HG03565 (cell line): Measurements from ENCODE around the gene MAPK6.
A peak's percentile ranks its signal among the peaks of the same experiment; 100 is the strongest.
"Not testable (repeated sequence)": the region's sequence is repeated elsewhere in the genome, so short reads cannot be mapped to it uniquely, and the experiment has no call there.

Source experiments
- ATAC-seq: cut with Tn5 transposase; IDR thresholded peaks from one replicate; pipeline ENCODE4 v1.9.1; 2021; ENCODE audit warnings: mild to moderate bottlenecking, moderate library complexity; ENCODE audit not compliant: unreplicated experiment

MAPK6 gene

DNA sequence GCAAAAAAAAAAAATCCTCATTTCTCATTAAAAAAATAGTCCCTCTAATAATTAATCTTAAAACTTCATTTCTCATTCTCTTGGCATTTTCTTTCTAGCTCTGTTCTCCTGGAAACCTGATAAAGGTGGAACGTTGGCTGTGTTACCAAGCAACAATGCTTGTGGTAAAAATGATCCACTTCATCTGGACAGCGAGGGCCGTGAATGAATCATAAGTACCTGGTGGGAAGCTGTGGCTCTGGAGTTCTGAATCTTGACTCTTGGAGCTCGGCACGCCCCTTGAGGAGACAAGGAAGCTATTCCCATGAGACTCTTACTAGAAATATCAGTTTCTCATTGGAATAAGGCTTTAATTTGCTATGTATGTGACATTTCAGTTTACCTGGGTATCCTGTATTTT lies 61.0 kb downstream of the MAPK6 start:
- no peak for ATAC-seq

DNA sequence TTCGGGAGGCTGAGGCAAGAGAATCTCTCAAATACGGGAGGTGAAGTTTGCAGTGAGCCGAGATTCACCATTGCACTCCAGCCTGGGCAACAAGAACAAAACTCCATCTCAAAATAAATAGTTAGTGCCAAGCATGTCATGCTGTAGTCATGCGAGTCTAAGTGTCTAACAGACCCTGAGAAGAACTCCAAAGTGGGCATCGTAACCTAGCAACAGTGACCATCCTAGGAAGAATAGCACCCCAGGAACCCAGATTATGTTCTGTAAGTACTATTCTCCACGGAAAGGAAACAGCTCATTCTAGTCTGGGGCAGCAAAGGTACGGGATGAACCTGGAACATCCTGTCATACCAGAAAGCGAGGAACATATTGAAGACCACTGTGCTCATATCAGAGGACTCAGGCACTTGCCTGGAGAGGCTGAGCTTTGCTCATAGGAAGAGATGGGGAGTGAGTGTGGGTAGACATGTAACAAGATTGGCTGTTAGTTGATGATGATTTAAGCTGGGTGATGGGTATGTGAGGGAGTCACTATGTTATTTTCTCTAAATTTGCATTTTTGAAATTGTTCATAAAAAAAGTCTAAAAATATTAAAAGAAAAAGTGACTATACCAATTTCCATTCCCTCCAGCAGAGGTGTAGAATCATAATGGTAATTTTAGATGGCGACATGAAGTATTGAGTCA lies 61.8 kb downstream of the MAPK6 start:
- ATAC-seq, result no peak

DNA sequence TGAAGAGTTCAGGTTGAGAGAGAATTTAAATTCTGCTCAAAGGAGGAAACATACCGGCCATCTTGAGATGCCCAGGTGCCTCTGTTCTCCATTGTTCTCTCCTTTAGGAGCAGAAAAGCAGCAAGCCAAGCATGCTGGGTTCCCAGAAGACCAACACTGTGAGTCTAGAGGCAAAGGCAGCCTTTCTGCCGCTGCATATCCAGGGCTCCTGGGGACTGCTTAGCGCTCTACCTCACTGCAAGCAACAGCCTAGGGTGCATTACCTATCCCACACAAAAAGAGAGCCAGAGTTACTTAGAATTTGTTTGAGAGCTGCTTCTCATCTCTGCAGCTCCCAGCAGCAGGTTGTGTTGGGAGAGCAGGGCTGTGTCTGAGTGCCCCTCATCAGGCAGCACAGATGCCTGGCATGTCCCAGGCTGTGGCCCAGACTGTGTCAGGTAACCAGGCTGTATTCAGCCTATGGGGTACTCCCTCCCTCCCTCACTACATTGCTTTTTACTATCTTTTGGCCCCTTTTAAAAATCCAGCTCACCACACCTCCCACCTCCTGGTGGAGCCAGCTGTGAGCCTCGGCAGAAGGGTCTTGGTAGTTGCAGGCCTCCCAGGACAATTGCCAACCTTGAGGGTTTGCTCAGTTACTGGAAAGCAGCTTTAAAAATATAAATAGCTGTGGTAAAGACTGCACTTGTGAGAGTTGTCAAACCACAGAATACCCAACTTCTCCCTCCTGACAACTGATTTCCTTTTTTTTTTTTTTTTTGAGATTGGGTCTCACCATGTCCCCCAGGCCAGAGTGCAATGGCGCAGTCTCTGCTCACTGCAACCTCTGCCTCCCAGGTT lies 63.4 kb downstream of the MAPK6 start:
- peak; percentile 66 for ATAC-seq

DNA sequence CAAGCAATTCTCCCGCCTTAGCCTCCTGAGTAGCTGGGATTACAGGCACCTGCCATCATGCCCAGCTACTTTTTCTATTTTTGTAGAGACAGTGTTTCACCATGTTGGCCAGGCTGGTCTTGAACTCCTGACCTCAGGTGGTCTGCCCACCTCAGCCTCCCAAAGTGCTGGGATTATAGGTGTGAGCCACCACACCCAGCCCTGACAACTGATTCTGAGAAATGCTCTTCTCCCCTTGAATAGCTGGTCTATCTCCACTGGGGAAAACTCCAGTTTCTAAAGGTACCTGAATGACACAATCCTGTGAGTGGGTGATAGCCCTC lies 64.0 kb downstream of the MAPK6 start:
- not testable (repeated sequence) for ATAC-seq

DNA sequence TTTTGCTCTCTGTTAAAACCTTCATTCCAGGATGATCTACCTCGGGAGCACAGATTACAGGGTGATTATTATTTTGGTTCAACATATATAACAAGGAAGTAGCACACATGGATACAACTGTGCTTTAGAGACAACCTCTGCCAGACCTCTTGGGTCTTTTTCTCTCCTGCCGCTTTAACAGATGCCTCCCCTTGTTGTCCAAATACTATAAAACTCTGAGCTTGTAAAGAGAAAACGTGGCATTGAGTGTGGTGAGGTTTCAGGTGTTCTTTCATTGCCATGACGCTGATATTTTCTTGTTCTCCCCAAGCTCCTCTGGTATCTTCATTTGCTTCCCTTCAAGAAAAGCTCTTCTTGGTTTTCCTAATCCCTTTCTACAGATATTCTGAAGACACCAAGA lies 64.6 kb downstream of the MAPK6 start:
- ATAC-seq, result no peak

DNA sequence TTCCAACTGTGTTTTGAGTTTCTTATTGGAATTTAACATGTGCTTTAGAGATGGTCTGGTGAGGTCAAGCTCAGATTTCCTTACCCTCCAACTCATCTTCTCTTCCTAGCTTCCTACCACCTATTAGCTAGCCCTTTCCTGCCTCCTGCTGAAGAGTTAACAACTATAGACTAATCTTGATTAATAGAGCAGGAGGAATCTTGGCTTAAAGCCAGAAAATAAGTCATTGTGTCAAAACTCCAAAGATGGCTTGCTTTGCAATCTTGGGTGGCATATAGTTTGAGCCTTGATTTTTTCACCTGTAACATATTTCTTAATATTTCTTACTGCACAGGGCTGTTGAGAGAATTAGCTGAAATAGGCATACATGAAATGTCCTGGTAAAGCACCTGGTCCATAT lies 66.3 kb downstream of the MAPK6 start:
- no peak for ATAC-seq

DNA sequence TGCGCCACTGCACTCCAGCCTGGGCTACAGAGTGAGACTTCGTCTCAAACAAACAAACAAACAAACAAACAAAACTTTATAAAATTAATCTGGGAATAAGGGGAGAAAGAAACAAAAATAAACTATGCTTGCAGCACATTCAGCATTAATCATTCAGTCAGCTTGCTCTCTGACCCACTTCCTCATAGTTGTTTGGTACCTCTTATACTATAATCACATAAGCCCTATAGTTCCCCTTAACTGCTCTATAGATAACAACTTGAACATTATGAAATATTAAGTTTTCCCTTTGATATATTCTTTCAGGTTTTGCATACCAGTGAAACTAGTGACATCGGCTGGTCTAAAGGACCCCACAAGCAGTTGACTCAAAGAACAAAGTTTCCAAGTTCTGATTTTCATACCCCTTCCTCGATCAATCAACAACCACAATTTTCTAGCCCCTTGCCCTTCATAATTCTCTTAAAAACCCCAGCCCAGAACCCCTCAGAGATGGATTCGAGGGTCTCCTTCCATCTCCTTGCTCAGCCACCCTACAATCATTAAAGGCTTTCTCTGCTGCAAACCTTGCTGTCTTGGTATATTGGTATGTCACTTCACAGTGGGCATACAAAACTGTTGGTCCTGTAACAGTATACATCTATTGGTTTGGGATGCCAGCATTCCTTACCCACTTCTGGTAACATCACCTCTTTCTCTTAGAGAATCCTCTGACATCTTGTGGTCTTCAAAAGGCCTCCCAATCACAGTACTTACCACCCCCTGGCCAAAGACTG lies 67.2 kb downstream of the MAPK6 start:
- ATAC-seq, result no peak

DNA sequence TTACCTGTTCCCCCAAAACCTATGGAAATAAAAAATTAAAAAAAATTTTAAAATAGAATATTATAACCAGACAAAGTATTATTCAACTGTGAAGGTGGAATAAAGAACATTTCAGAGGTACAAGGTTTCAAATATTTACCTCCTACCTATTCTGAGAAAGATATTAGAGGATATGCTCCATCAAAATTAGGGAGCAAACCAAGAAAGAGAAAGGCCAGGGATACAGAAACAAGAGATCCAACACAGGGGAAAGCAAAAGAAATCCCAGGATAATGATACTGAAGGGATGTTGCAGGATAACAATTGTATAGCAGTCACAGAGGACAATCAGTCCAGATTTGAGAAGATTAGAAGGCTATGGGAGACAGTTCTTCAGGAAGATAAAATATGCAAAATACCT lies 71.2 kb downstream of the MAPK6 start:
- ATAC-seq, result no peak

DNA sequence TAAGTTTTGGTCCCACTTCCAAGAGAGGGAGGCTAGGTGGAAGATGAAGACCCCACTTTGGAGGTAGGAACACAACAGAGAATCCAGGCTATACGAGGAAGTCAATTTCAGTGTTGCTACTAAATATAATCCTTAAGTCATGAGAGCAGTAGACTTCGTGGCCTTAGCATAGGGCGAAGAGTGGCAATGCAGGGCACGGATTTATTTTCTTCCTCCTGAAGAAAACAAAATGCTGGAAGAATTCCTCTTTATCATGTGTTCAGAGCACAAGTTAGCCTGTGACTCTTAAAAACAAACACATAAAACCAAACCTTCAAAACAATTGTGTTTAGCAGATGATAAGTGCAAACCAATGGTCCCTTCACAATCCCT lies 74.1 kb downstream of the MAPK6 start:
- ATAC-seq, result no peak

DNA sequence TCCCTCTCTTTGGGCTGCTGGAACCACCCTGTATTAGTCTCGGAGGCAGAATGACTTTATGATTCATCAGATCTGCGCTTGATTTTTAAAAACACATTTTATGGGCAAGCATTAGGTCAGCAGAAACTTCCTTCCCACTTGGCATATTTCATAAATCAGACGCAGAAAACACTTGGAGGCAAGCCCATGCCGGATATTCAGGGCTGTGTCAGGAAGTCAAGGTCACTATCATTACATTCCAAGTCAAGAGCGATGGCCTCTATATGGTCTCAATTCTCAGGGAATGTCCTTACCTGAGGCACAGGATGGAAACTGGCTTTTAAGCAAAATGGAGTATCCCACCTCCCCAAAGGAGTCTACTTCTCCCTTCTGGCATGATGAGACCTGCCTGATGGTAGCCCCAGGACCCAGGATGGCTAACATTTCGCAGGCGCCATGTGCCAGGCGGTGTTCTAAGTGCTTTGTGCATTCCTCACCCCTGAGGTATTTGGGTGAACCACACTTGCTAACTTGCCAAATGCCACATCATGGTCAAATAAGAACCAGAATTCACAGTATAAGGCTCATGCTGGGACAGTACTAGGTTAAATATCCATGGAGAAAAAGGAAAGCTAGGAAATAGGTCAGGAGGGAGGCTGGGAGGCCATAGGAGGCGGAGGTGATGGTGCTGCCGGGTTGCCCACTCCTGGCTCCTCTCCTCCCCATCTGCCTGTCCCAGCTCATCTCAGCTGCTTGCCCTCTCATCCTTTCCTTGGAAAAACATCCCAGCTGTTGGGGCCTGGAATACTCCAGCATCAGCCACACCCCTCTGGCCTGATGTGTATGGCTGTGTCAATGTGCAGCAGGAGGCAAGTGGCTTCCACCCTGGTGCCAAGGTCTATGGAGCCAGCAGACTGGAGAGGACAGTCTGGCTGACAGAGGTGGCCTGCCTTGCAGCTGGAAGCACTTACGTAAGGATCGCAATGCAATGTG lies 74.8 kb downstream of the MAPK6 start:
- ATAC-seq, result no peak

DNA sequence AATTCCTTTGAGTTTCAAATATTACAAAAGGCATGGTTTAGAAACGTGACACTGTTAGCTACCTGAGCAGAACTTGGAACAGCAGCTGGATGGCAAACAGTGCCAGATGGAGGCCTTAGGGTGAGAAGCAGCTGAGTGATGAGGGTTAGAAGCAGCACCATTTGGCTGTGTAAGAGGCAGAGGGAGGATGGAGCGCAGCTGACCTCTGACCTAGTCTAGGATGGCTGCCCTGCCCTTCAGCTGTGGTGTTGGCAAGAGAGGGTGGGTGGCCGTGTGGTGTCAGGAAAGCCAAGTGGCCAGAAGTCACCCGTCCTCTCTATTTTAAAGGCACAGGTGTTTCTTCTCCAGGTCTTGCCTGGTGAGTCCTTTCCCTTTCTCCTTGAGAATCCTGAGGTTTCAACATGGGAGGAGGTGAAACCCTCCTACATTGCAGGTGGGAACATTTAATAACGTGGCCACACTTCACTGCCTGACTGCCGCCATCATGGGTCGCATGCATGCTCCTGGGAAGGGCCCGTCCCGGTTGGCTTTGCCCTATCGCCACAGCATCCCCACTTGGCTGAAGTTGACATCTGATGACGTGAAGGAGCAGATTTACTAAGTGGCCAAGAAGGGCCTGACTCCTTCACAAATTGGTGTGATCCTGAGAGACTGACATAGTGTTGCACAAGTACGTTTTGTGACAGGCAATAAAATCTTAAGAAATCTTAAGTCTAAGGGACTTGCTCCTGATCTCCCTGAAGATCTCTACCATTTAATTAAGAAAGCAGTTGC lies 76.0 kb downstream of the MAPK6 start:
- no peak for ATAC-seq

DNA sequence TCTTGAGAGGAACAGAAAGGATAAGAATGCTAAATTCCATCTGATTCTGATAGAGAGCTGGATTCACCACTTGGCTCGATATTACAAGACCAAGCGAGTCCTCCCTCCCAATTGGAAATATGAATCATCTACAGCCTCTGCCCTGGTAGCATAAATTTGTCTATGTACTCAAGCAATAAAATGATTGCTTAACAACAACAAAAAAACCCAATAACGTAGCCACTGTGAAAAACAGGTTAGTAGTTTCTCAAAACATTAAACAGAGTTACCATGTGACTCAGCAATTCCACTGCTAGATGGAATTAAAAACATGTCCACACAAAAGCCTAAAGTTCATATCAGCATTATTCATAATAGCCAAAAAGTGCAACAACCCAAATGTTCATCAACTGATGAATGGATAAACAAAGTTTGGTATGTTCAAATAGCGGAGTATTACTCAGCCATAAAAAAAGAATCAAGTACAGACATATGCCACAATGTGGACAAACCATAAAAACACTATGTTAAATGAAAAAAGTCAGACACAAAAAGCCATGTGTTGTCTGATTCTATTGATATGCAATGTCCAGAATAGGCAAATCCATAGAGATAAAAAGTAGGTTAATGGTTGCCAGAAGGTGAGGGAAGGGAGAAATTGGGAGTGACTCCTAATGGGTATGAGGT lies 76.7 kb downstream of the MAPK6 start:
- no peak for ATAC-seq

DNA sequence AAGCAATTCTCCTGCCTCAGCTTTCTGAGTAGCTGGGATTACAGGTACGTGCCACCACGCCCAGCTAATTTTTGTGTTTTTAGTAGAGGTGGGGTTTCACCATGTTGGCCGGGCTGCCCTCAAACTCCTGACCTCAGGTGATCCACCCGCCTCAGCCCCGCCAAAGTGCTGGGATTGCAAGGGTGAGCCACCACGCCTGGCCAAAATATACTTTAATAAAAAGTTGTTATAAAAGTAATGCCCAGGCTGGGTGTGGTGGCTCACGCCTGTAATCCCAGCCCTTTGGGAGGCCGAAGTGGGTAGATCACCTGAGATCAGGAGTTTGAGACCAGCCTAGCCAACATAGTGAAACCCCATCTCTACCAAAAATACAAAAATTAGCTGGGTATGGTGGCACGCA lies 77.5 kb downstream of the MAPK6 start:
- not testable (repeated sequence) for ATAC-seq

DNA sequence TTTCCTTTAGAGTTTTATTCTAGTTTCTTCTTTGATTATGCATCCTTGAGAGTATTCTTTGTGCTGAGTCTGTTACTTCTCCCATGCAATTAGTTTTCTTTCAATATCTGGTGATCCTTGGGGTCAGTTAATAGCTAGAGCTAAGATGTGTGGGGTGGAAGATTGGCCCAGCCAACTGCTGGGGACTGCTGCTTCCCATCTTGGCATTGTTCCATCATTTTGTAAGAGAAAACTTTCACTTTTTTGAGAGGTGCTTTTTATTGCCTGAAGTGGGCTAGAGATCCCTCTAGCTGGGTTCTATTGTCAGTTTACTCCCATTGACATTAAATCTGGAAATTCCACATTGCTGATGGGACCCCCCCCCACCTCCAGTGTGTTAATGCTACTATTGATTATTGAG lies 78.2 kb downstream of the MAPK6 start:
- no peak for ATAC-seq

DNA sequence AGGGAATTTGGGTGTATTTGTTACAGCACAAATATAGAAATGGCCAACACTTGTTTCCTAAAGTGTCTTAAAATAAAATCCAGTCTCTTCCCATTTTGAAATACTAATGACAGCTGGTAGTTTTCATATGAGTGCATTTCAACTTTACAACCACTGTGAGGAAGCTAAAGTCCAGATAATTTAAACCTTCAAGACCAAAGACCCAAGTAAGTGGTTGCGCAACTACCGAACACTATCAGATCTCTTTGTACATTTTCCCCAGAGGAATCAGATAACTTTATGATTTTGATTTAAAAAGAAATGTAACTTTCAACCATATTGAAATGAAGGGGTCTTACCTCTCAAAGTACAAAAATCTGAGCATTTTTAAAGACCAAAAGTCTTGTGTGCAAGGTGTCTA lies 79.3 kb downstream of the MAPK6 start:
- no peak for ATAC-seq

DNA sequence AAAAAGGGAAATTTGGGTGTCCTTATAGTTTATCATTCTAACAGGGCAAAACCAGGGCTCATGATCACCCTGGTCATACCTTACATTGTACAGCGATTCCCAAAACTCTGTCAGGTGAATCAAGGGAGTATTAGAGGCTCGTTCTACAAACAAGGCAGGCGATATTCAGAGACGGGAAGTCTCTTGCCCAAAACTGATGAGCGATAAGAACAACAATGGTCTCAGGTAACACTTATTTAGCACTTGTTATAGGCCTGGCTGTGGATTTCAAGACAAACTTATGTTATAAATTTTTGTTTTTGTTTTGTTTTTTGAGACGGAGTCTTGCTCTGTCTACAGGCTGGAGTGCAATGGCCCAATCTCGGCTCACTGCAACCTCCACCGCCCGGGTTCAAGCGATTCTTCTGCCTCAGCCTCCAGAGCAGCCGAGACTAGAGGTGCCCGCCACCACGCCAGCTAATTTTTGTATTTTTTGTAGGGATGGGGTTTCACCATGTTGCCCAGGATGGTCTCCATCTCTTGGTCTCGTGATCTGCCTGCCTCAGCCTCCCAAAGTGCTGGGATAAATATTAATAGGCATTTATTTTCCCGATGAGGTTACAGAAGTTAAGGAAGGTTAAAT lies 80.7 kb downstream of the MAPK6 start:
- no peak for ATAC-seq

DNA sequence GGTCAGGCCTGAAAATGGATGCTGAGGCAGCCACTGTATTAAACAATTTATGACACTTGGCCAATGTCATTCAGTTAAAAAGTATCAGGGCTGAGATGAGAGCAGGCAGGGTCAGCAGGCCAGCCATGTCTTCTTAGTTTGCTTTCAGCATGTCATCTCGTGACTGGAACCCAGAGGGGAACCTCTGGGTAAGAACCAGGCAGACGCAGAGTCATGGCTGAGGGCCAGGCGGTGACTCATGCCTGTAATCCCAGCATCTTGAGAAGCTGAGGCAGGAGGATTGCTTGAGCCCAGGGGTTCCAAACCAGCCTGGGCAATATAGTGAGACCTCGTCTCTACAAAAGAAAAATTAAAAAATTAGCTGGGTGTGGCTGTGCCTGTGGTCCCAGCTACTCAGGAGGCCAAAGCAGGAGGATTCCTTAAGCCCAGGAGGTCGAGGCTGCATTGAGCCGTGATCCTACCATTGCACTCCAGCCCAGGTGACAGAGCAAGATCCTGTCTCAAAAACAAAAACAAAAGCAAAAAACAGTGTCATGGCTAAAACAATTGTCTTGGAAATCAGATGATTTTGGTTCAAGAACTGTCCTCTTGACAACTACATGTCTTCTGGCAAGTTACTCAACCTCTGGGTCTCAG lies 81.9 kb downstream of the MAPK6 start:
- ATAC-seq, result no peak

DNA sequence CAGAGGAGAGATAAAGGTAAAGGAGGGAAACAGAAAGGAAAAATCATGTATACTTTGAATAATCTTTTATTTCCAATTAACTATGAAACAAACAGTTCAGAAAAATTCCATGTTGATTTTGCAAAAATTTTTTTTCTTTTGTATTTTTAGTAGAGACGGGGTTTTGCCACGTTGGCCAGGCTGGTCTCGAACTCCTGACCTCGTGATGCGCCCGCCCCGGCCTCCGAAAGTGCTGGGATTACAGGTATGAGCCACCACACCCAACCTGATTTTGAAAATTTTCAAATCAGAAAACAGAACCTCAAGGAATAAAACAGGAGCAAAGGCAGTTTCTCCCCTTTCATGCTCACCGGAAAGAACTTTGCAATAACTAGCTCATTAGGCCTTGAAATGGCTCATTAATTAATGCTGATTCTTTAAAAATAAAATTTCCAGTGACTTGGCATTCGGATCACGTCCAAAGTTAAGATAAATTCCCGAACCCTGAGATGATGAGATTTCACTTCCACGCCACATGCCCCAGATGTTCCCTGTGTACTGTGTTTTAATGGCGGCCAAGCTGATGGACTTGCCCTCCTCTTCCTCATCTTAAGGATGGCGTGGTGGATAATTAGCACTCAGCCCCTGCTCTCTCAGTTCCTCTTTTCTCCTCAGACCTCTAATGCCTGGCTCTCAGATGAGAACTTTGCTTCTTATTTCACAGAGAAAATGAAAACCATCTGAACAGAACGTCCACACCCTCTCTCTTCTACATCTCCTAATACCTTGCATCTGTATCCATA lies 82.7 kb downstream of the MAPK6 start:
- ATAC-seq, result peak; percentile 26
